H1 (cell line): Measurements from ENCODE around the gene MGMT. TPM values are rescaled to one million over a fixed set of nuclear protein-coding genes. Genes with fewer than 3 reads are reported as not detected.

Source experiments
- CTCF ChIA-PET: fragments of 300-600 bp; sonication (Branson Sonifier 250); formaldehyde crosslinking; loops from one replicate; lab custom pipeline; 2021; ENCODE audit not compliant: partially characterized antibody; lab: Charles Lee
- POLR2A ChIA-PET: fragments of 300-600 bp; sonication (Branson Sonifier 250); formaldehyde crosslinking; loops from one replicate; lab custom pipeline; 2021; ENCODE audit warnings: inconsistent platforms; ENCODE audit not compliant: partially characterized antibody; lab: Charles Lee
- DNase-seq, 2 experiments: peaks; one replicate each; pipeline versions ENCODE4 v3.0.0 to v3.0.0-alpha.2; 2010 to 2022; ENCODE audit warnings: low spot score in 2 of 2, low read depth in 1 of 2, mixed read lengths in 1 of 2
- FAIRE-seq: peaks from 2 replicates; lab custom pipeline; 2011; peaks lifted over from hg19 to GRCh38; lab: Jason Lieb, UNC
- H2AFZ ChIP-seq: 2 replicates; pipeline ENCODE4 v1.8.1; 2012; ENCODE audit warnings: low read length, inconsistent platforms
- H2AK5ac ChIP-seq: 2 replicates; pipeline ENCODE4 v1.6.1; 2013; ENCODE audit warnings: low read depth, low read length
- H2BK120ac ChIP-seq: replicated peaks from 2 replicates; pipeline ENCODE3; 2013; ENCODE audit warnings: low read depth, low read length, inconsistent platforms
- H2BK12ac ChIP-seq: 2 replicates; pipeline ENCODE4 v1.6.1; 2013; ENCODE audit warnings: low read depth, low read length
- H2BK15ac ChIP-seq: 2 replicates; pipeline ENCODE4 v1.6.1; 2013; ENCODE audit warnings: low read length
- H2BK20ac ChIP-seq: 2 replicates; pipeline ENCODE4 v1.6.1; 2013; ENCODE audit warnings: low read length
- H2BK5ac ChIP-seq: 2 replicates; pipeline ENCODE4 v1.6.1; 2013; ENCODE audit warnings: low read depth, low read length
- H3K14ac ChIP-seq: 2 replicates; pipeline ENCODE4 v1.6.1; 2013; ENCODE audit warnings: inconsistent platforms; ENCODE audit not compliant: insufficient read length
- H3K18ac ChIP-seq: 2 replicates; pipeline ENCODE4 v1.6.1; 2013; ENCODE audit warnings: low read length; ENCODE audit errors: extremely low read depth
- H3K23ac ChIP-seq: 2 replicates; pipeline ENCODE4 v1.6.1; 2013; ENCODE audit warnings: inconsistent platforms; ENCODE audit not compliant: insufficient read length
- H3K23me2 ChIP-seq: 2 replicates; pipeline ENCODE4 v1.6.1; 2013; ENCODE audit warnings: low read depth, low read length
- H3K27ac ChIP-seq: 2 replicates; pipeline ENCODE4 v1.6.1; 2011; ENCODE audit warnings: low read depth, low read length, inconsistent platforms
- H3K27me3 ChIP-seq, 4 experiments: replicated peaks in 1 of 4; 1 replicate in 1 of 4; 2 replicates in 3 of 4; pipeline versions ENCODE4 v1.6.1 to v1.8.1; 2011 to 2013; ENCODE audit warnings: low read length in 3 of 4, mild to moderate bottlenecking in 3 of 4, inconsistent platforms in 2 of 4, mixed read lengths in 2 of 4, moderate library complexity in 1 of 4; ENCODE audit not compliant: control insufficient read depth in 3 of 4, insufficient read depth in 3 of 4; ENCODE audit errors: extremely low read depth in 1 of 4
- H3K36me3 ChIP-seq, 4 experiments: 2 replicates each; pipeline versions ENCODE4 v1.6.1 to v1.8.1; 2011 to 2013; ENCODE audit warnings: mild to moderate bottlenecking in 4 of 4, low read length in 3 of 4, moderate library complexity in 2 of 4, control low read depth in 1 of 4, inconsistent platforms in 1 of 4; ENCODE audit not compliant: insufficient read depth in 4 of 4, control insufficient read depth in 2 of 4
- H3K4ac ChIP-seq: replicated peaks from 2 replicates; pipeline ENCODE3; 2013; ENCODE audit warnings: low read length, low read depth, mixed read lengths, inconsistent platforms; ENCODE audit not compliant: insufficient read length
- H3K4me1 ChIP-seq, 4 experiments: replicated peaks in 1 of 4; 1 replicate in 1 of 4; 2 replicates in 3 of 4; pipeline versions ENCODE4 v1.6.1 to v1.8.1; 2011 to 2013; ENCODE audit warnings: low read length in 3 of 4, inconsistent platforms in 2 of 4, mixed read lengths in 1 of 4; ENCODE audit not compliant: insufficient read depth in 4 of 4, control insufficient read depth in 3 of 4
- H3K4me2 ChIP-seq, 2 experiments: 2 replicates each; pipeline versions ENCODE4 v1.6.1 to v1.8.1; 2011 to 2013; ENCODE audit warnings: low read depth in 2 of 2, low read length in 2 of 2, control low read depth in 1 of 2, inconsistent platforms in 1 of 2, mild to moderate bottlenecking in 1 of 2; ENCODE audit not compliant: insufficient read depth in 1 of 2
- H3K4me3 ChIP-seq, 4 experiments: fragments of 200-600, 300-600 bp in 1 of 4; sonication (generic), shearing (Covaris generic), sonication (Bioruptor Twin) in 1 of 4; 2 replicates each; pipeline versions ENCODE4 v1.5.1 to v1.8.1; 2011 to 2016; ENCODE audit warnings: low read length in 4 of 4, low read depth in 3 of 4, control low read depth in 2 of 4, inconsistent platforms in 2 of 4, mild to moderate bottlenecking in 2 of 4, mixed read lengths in 1 of 4, moderate library complexity in 1 of 4; ENCODE audit not compliant: insufficient read depth in 2 of 4; ENCODE audit errors: extremely low read depth in 1 of 4
- H3K56ac ChIP-seq: replicated peaks from 2 replicates; pipeline ENCODE3; 2013; ENCODE audit warnings: low read depth, mild to moderate bottlenecking, mixed read lengths, low read length, inconsistent platforms; ENCODE audit not compliant: insufficient read length
- H3K79me1 ChIP-seq: 2 replicates; pipeline ENCODE4 v1.6.1; 2013; ENCODE audit warnings: low read depth, low read length, control low read depth
- H3K79me2 ChIP-seq, 2 experiments: 2 replicates each; pipeline versions ENCODE4 v1.6.1 to v1.8.1; 2012 to 2013; ENCODE audit warnings: low read length in 2 of 2, mild to moderate bottlenecking in 2 of 2, inconsistent platforms in 1 of 2; ENCODE audit not compliant: insufficient read depth in 2 of 2, control insufficient read depth in 1 of 2
- H3K9ac ChIP-seq, 4 experiments: replicated peaks in 1 of 4; 1 replicate in 1 of 4; 2 replicates in 3 of 4; pipeline versions ENCODE4 v1.6.1 to v1.8.1; 2011 to 2013; ENCODE audit warnings: low read depth in 3 of 4, low read length in 3 of 4, control low read depth in 2 of 4, mild to moderate bottlenecking in 2 of 4, moderate library complexity in 2 of 4, inconsistent platforms in 1 of 4; ENCODE audit errors: extremely low read depth in 1 of 4
- H3K9me3 ChIP-seq, 2 experiments: 2 replicates each; pipeline versions ENCODE4 v1.6.1 to v1.8.1; 2012 to 2013; ENCODE audit warnings: mild to moderate bottlenecking in 2 of 2, moderate library complexity in 2 of 2, control low read depth in 1 of 2, inconsistent platforms in 1 of 2, low read depth in 1 of 2, low read length in 1 of 2, mixed read lengths in 1 of 2; ENCODE audit not compliant: insufficient read depth in 2 of 2
- H4K20me1 ChIP-seq, 2 experiments: replicated peaks in 1 of 2; 2 replicates each; pipeline versions ENCODE3 to v1.8.1; 2011 to 2013; ENCODE audit warnings: inconsistent platforms in 2 of 2, low read length in 2 of 2, mild to moderate bottlenecking in 1 of 2; ENCODE audit not compliant: insufficient read depth in 2 of 2, control insufficient read depth in 1 of 2
- H4K5ac ChIP-seq: 2 replicates; pipeline ENCODE4 v1.6.1; 2013; ENCODE audit warnings: low read length, low read depth, mixed read lengths, inconsistent platforms; ENCODE audit not compliant: insufficient read length
- H4K8ac ChIP-seq: 2 replicates; pipeline ENCODE4 v1.8.0; 2013; ENCODE audit warnings: mild to moderate bottlenecking, moderate library complexity, low read length, inconsistent platforms; ENCODE audit not compliant: insufficient read depth; ENCODE audit errors: extremely low read depth
- H4K91ac ChIP-seq: replicated peaks from 2 replicates; pipeline ENCODE3; 2013; ENCODE audit warnings: low read length, mixed read lengths, inconsistent platforms; ENCODE audit not compliant: insufficient read length
- ATF2 ChIP-seq: IDR thresholded peaks from 2 replicates; pipeline ENCODE4 v1.6.1; 2012; ENCODE audit warnings: low read length, inconsistent platforms
- BACH1 ChIP-seq: IDR thresholded peaks from 2 replicates; pipeline ENCODE4 v1.6.1; 2012; ENCODE audit warnings: low read length, improper control_type of control experiment
- CBX8 ChIP-seq: fragments of 300-800, 300-1000 bp; sonication (generic); IDR thresholded peaks from 2 replicates; pipeline ENCODE4 v1.7.1; 2016; ENCODE audit warnings: low read depth, low read length, borderline replicate concordance
- CHD1 ChIP-seq: IDR thresholded peaks from 2 replicates; pipeline ENCODE4 v1.6.1; 2012; ENCODE audit warnings: low read depth, low read length, improper control_type of control experiment
- KDM5A ChIP-seq: fragments of 200-600 bp; IDR thresholded peaks from 2 replicates; pipeline ENCODE4 v1.7.1; 2012; ENCODE audit warnings: mild to moderate bottlenecking, low read length, inconsistent platforms, mixed read lengths
- WGBS, 2 experiments: shearing (Covaris generic) in 1 of 2; methylation state at CpG; one replicate each; pipeline versions ENCODE4 v1.1.6 to v1.1.7; 2013 to 2015; ENCODE audit warnings: low lambda C conversion rate in 2 of 2, mixed read lengths in 2 of 2, inconsistent platforms in 1 of 2, low coverage in 1 of 2, missing lambda C conversion rate in 1 of 2; ENCODE audit not compliant: insufficient replicate concordance in 2 of 2, insufficient coverage in 1 of 2, insufficient read length in 1 of 2; ENCODE audit errors: extremely low coverage in 1 of 2, missing lambda C conversion rate in 1 of 2; 5-methylcytosine and 5-hydroxymethylcytosine counted together
- polyA plus RNA-seq, 7 experiments: library from polyadenylated mRNA; depleted of rRNA in 3 of 7; stranded (reverse) in 5 of 7; unstranded in 2 of 7; fragments of >200 nt in 5 of 7; fragments of 200-250 nt in 2 of 7; gene quantifications; 1 replicate in 5 of 7; 2 replicates in 1 of 7; 4 replicates in 1 of 7; pipeline versions ENCODE4 v1.2.1 to v1.2.3, GENCODE V29; 2011 to 2013; ENCODE audit warnings: missing spikeins in 2 of 7, mixed read lengths in 2 of 7
- total RNA-seq: library from RNA; stranded (reverse); fragmentation: NEBNext Ultra II Directional; extraction: Animal tissue kit (Norgen Biotek cat#: 25700); gene quantifications from 2 replicates; pipeline ENCODE4 v1.2.1, GENCODE V29; 2021

The MGMT gene
- total and polyA plus RNA-seq, 2 of the 8 experiments (the other 6 are each of a cell fraction or from before 2014, with no cell fraction given) = 9.9 to 10.7 TPM

DNA sequence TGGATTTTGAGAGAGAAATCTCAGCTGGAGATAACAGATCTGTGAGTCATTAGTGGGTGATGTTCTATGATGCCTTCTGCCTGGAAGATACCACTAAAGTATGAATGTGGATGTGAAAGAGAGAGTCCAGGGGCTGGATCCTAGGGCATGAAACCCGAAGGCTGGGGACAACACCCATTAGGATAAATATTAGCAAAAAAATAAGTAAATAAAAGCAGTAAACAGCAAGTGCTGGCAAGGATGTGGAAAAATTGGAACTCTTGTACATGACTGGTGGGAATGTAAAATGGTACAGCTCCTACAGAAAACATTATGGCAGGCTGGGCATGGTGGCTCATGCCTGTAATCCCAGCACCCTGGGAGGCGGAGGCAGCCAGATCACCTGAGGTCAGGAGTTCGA is 16.6 kb upstream of the MGMT start:
- DNase-seq (no peak), FAIRE-seq (no peak)
- H2AFZ ChIP-seq = no peak overlapping the region
- H2AK5ac ChIP-seq = no peak overlapping the region
- no peak overlapping the region for H4K8ac ChIP-seq
- H3K36me3 ChIP-seq = no peaks in the 10 kb centered on the region
- no peaks in the 10 kb centered on the region for H3K9me3 ChIP-seq
- H3K27me3 ChIP-seq = no peaks in the 10 kb centered on the region
- 98% methylated on average over 3 of the region's 3 CpGs; no CpG with 5 or more reads in 1 of the 2 experiments for whole genome bisulfite sequencing, 2 experiments
- H3K79me2 ChIP-seq = no peaks in the 10 kb centered on the region
- no peak overlapping the region for H2BK120ac ChIP-seq
- no peak overlapping the region for H2BK5ac ChIP-seq
- no peak overlapping the region for H3K9ac ChIP-seq
- no peak overlapping the region for H4K5ac ChIP-seq
- no peak overlapping the region for H4K91ac ChIP-seq
- H2BK15ac ChIP-seq = no peak overlapping the region
- H2BK12ac ChIP-seq = no peak overlapping the region
- no peaks in the 10 kb centered on the region for H3K79me1 ChIP-seq
- no peaks in the 10 kb centered on the region for H4K20me1 ChIP-seq
- TF ChIP-seq CBX8 (no peak), BACH1 (no peak), KDM5A (no peak), ATF2 (no peak), CHD1 (no peak)
- ChIA-PET CTCF (no interaction called here), POLR2A (no interaction called here)
- no peak overlapping the region for H3K4me3 ChIP-seq
- H3K23ac ChIP-seq = no peak overlapping the region
- no peak overlapping the region for H3K27ac ChIP-seq
- no peak overlapping the region for H3K4ac ChIP-seq
- no peaks in the 10 kb centered on the region for H3K23me2 ChIP-seq
- no peak overlapping the region for H3K18ac ChIP-seq
- no peak overlapping the region for H3K14ac ChIP-seq
- H2BK20ac ChIP-seq = no peak overlapping the region
- no peak overlapping the region for H3K4me2 ChIP-seq
- no peaks in the 10 kb centered on the region; a peak in 1 of 7 replicates for H3K4me1 ChIP-seq
- H3K56ac ChIP-seq = no peak overlapping the region
